ENCODE data around the gene TMEM178A.

Gene TMEM178A

DNA sequence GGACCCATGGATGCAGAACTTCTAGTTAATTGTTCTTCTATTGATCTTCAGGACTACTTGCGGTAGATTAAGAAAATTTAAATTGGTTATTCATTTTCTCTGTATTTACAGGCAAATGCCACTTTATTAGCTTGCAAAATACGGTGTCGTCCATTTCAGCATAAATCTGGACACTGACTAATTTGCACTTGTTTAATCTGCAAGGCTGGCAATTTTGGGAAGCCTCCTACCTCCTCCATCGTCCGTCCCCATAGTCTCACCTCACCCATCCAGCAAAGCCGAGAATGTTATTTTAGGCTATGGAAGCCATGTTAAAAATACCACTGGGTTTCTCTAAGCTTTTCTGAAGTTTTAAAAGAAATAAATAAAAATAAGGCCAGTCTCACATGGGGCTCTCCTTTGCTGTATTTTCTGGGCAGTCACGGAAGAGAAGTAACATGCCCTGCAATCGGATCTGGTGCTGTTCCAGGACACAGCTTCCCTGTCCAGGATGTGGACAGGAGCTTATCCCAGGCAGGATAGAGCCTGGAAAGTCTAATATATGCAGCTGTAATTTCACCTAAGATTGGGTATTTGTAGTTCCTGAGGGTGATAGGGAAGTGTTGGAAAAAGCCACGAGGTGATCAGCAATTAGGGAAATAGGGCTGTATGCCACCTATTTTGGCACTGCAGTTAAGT, 17.4 kb downstream of the TMEM178A start:
- TF ChIP-seq POLR2AphosphoS5 (IDR thresholded peaks at IDR 0.05; ENCODE audit: low read depth, low read length): no peak
- TF ChIP-seq TAF1 (IDR thresholded peaks at IDR 0.05; ENCODE audit: borderline replicate concordance, low read depth, low read length): no peak
- no peak for TF ChIP-seq POLR2A (IDR thresholded peaks at IDR 0.05; ENCODE audit: low read depth, low read length)
- no peak for DNase-seq (ENCODE audit: insufficient read length)
- FAIRE-seq: no peak

DNA sequence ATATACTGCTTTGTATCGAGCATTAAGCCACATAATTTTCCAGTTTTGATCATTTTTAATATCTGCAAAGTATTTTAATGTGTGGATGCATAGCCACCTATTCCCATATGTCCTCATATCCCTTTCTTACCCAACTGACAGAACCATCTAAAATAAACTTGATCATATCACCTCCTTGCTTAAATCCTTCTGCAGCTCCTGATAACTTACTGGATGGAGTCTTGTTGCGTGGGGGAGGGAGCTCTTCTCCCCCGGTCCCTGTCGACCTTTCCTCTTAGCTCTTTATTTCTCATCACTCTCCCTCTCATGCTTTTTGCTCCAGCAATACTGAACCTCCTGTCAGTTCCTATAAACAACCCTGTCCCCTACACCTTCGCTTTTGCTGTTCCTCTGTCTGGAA, 18.7 kb downstream of the TMEM178A start:
- TF ChIP-seq TAF1 (IDR thresholded peaks at IDR 0.05; ENCODE audit: borderline replicate concordance, low read depth, low read length): no peak
- no peak for TF ChIP-seq POLR2AphosphoS5 (IDR thresholded peaks at IDR 0.05; ENCODE audit: low read depth, low read length)
- TF ChIP-seq POLR2A (IDR thresholded peaks at IDR 0.05; ENCODE audit: low read depth, low read length): no peak
- DNase-seq (ENCODE audit: insufficient read length) (no peak), FAIRE-seq (no peak)

DNA sequence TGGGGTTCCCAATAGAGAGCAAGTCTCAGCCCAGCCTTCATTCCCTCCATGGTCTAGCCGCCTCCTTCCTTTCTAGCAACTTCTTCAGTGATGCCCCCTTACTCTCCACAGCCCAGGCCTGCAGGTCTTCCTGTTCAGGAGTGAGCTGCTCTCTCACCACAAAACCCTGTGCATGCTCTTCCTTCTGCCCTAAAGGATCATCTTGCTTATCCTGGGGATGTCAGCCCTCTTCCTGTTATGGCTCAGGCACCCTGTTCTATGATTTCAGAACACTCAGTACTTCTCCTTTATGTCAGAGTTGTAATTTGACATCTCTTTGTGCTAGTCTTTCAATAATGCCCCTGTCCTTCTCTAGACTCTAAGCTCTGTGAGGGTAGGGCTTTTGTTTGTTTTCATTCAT, 19.4 kb downstream of the TMEM178A start:
- TF ChIP-seq POLR2AphosphoS5 (IDR thresholded peaks at IDR 0.05; ENCODE audit: low read depth, low read length) (no peak), TAF1 (IDR thresholded peaks at IDR 0.05; ENCODE audit: borderline replicate concordance, low read depth, low read length) (no peak), POLR2A (IDR thresholded peaks at IDR 0.05; ENCODE audit: low read depth, low read length) (no peak)
- DNase-seq (ENCODE audit: insufficient read length) (no peak), FAIRE-seq (no peak)

DNA sequence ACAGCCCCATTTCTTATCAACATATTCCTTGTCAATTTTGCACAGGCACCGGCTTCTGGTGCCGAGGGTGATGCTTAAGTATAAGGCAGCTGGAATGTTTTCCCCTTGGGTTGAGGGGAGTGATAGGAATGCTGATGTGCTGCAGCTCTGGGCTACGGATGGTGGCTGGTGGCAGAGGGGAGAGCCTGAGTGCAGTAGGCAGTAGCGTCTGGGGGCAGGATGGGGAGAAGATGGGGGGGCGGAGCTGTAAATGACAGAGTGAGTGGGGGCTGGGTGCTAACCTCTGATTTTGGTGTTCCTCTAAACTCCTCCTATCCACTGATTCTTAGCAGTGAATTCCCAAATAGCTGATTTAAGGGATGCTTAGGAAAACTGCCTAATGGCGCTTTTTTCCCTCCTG, 20.7 kb downstream of the TMEM178A start:
- FAIRE-seq (no peak), DNase-seq (ENCODE audit: insufficient read length) (no peak)
- TF ChIP-seq POLR2AphosphoS5 (IDR thresholded peaks at IDR 0.05; ENCODE audit: low read depth, low read length) (no peak), TAF1 (IDR thresholded peaks at IDR 0.05; ENCODE audit: borderline replicate concordance, low read depth, low read length) (no peak), POLR2A (IDR thresholded peaks at IDR 0.05; ENCODE audit: low read depth, low read length) (no peak)

GRCh38 chr2:39688181-39688580, 22.5 kb downstream of the TMEM178A start:
- FAIRE-seq: no peak

DNA sequence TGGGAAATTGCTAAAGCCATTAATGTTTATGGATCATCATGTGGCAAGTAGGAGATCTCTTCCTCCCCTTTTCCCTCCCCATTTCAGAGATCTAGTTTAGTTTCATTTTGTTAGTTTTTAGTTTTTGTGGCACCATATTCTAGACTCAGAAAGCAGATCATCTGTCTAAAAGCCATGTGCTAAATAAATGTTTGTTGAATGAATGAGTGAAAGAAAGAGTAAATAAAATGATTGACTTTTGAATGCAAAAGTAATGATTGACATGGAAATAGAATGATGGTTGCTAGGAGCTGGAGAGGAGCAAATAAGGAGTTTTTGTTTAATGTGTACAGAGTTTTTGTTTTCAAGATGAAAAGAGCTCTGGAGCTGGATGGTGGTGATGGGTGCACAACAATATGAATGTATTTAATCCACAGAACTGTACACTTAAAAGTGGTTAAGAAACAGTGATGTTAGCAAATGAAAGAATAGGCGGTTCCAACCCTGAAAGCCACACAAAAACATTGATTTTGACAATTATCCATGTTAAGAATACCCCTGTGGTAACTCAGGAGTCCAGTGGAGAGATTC, 23.6 kb downstream of the TMEM178A start:
- no peak for TF ChIP-seq TAF1 (IDR thresholded peaks at IDR 0.05; ENCODE audit: borderline replicate concordance, low read depth, low read length)
- TF ChIP-seq POLR2AphosphoS5 (IDR thresholded peaks at IDR 0.05; ENCODE audit: low read depth, low read length): no peak
- TF ChIP-seq POLR2A (IDR thresholded peaks at IDR 0.05; ENCODE audit: low read depth, low read length): no peak
- DNase-seq (ENCODE audit: insufficient read length) (no peak), FAIRE-seq (no peak)

More at GRCh38 chr2:39688181-39688580, 22.5 kb downstream of the TMEM178A start:
- TF ChIP-seq POLR2AphosphoS5 (IDR thresholded peaks at IDR 0.05; ENCODE audit: low read depth, low read length): no peak
- no peak for TF ChIP-seq POLR2A (IDR thresholded peaks at IDR 0.05; ENCODE audit: low read depth, low read length)
- TF ChIP-seq TAF1 (IDR thresholded peaks at IDR 0.05; ENCODE audit: borderline replicate concordance, low read depth, low read length): no peak
- no peak for DNase-seq (ENCODE audit: insufficient read length)

DNA sequence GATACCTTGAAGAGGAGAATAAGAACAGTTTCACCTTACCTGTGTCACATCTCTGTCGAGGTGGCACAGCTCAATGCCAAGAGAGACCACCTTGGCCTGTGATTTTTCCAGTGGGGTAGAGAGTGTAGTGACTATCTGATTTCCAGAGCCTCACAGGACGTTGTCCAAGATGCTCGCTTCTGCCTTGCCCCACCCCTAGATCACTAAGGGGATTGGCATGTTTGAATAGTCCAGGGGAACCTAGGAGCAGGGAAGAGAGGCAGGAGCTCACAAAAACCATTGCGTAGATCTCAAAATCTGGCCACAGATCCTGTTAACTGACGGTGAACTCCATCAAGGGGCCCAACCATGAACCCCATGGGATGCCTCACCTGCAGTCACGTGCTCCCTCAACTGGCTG, 24.2 kb downstream of the TMEM178A start:
- no peak for FAIRE-seq
- DNase-seq (ENCODE audit: insufficient read length): no peak
- TF ChIP-seq TAF1 (IDR thresholded peaks at IDR 0.05; ENCODE audit: borderline replicate concordance, low read depth, low read length) (no peak), POLR2AphosphoS5 (IDR thresholded peaks at IDR 0.05; ENCODE audit: low read depth, low read length) (no peak), POLR2A (IDR thresholded peaks at IDR 0.05; ENCODE audit: low read depth, low read length) (no peak)

GRCh38 chr2:39693245-39693644, 27.5 kb downstream of the TMEM178A start:
- DNase-seq (ENCODE audit: insufficient read length): no peak
- TF ChIP-seq POLR2A (IDR thresholded peaks at IDR 0.05; ENCODE audit: low read depth, low read length) (no peak), TAF1 (IDR thresholded peaks at IDR 0.05; ENCODE audit: borderline replicate concordance, low read depth, low read length) (no peak), POLR2AphosphoS5 (IDR thresholded peaks at IDR 0.05; ENCODE audit: low read depth, low read length) (no peak)
- FAIRE-seq: no peak

DNA sequence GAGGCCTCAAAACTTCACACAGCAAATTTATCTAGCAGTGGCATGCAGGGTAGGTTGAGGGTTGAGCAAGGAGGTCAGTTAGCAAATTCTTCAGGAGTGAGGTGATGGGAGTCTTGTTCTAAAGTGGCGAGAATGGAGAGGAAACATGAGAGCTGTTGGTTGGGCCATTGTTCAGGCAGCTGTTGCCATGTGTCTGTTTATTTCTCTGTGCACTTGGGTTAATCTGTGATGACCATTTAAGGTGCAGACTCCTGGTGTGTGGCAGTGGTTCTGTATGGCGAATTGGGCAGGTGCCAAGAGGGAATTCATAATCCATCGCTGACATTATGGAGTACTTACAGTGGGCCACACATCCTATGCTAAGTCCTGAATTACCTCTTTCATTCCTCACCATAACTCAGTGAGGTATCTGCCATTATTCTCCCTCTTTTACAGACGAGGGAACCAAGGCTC, 30.4 kb downstream of the TMEM178A start:
- DNase-seq (ENCODE audit: insufficient read length) (no peak), FAIRE-seq (no peak)
- TF ChIP-seq POLR2A (IDR thresholded peaks at IDR 0.05; ENCODE audit: low read depth, low read length) (no peak), POLR2AphosphoS5 (IDR thresholded peaks at IDR 0.05; ENCODE audit: low read depth, low read length) (no peak), TAF1 (IDR thresholded peaks at IDR 0.05; ENCODE audit: borderline replicate concordance, low read depth, low read length) (no peak)

- FAIRE-seq (no peak), DNase-seq (ENCODE audit: insufficient read length) (no peak)
- no peak for TF ChIP-seq POLR2AphosphoS5 (IDR thresholded peaks at IDR 0.05; ENCODE audit: low read depth, low read length)
- TF ChIP-seq POLR2A (IDR thresholded peaks at IDR 0.05; ENCODE audit: low read depth, low read length): no peak
- TF ChIP-seq TAF1 (IDR thresholded peaks at IDR 0.05; ENCODE audit: borderline replicate concordance, low read depth, low read length): no peak
Measured at GRCh38 chr2:39696838-39697237, 31.1 kb downstream of the TMEM178A start.

DNA sequence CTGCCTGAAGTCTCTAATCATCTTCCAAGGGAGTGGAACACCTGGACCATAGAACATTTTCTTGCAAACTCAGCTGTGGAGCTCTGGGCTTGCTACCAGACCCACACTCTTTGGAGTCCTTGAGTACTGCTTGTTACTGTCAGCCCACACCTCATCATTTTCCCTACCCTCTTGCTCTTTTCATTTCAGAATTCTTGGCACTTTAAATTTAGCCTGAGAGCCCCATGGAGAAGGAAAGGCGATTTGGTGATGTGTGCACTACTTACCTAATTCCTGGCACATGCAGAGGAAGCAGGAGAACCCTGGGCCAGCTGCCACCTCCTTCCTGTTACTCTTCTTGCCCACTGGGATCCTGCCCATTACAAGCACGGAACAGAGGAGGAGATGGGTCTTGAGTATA, 31.7 kb downstream of the TMEM178A start:
- no peak for TF ChIP-seq POLR2A (IDR thresholded peaks at IDR 0.05; ENCODE audit: low read depth, low read length)
- TF ChIP-seq TAF1 (IDR thresholded peaks at IDR 0.05; ENCODE audit: borderline replicate concordance, low read depth, low read length): no peak
- TF ChIP-seq POLR2AphosphoS5 (IDR thresholded peaks at IDR 0.05; ENCODE audit: low read depth, low read length): no peak
- DNase-seq (ENCODE audit: insufficient read length) (no peak), FAIRE-seq (no peak)

DNA sequence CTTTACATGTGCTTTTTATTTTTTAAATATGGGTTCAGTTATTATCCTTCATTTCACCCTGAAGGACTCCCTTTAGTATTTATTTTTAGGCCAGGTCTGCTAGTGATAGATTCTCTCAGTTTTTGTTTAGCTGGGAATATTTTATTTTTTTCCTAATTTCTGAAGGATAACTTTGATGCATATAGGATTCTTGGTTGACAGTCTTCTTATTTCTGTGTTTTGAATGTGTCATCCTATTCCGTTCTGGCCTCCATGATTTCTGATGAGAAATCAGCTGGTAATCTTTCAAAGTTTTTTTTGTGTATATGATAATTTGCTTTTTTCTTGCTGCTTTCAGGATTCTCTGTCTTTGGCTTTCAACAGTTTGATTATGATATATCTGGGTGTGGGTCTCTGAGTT, 35.4 kb downstream of the TMEM178A start:
- FAIRE-seq (no peak), DNase-seq (ENCODE audit: insufficient read length) (no peak)
- TF ChIP-seq TAF1 (IDR thresholded peaks at IDR 0.05; ENCODE audit: borderline replicate concordance, low read depth, low read length) (no peak), POLR2A (IDR thresholded peaks at IDR 0.05; ENCODE audit: low read depth, low read length) (no peak), POLR2AphosphoS5 (IDR thresholded peaks at IDR 0.05; ENCODE audit: low read depth, low read length) (no peak)
